Suprapubic skin (tissue), 4 donors: Measurements from ENCODE around the gene LPIN3. TPM values are rescaled to one million over a fixed set of nuclear protein-coding genes. Genes with fewer than 3 reads are reported as not detected.

Source experiments
- DNase-seq, 2 donors: peaks; one replicate each; pipeline ENCODE4 v3.0.0-alpha.2; 2019; ENCODE audit warnings: low spot score in 2 of 2
- H3K27ac ChIP-seq: fragments of 200-600 bp; sonication (generic); one replicate; pipeline ENCODE4 v1.5.1; 2019
- H3K27me3 ChIP-seq: fragments of 200-600 bp; sonication (generic); one replicate; pipeline ENCODE4 v1.5.1; 2019
- H3K36me3 ChIP-seq: fragments of 200-600 bp; sonication (generic); one replicate; pipeline ENCODE4 v1.5.1; 2019
- H3K4me1 ChIP-seq: fragments of 200-600 bp; sonication (generic); one replicate; pipeline ENCODE4 v1.5.1; 2019
- H3K4me3 ChIP-seq: fragments of 200-600 bp; sonication (generic); one replicate; pipeline ENCODE4 v1.5.1; 2019; ENCODE audit warnings: mild to moderate bottlenecking
- H3K9me3 ChIP-seq: fragments of 200-600 bp; sonication (generic); one replicate; pipeline ENCODE4 v1.5.1; 2019
- EP300 ChIP-seq: sonication (generic); formaldehyde crosslinking; IDR thresholded peaks from one replicate; pipeline ENCODE4 v1.6.1; 2017; ENCODE audit warnings: antibody characterized with exemption
- POLR2A ChIP-seq, 2 donors: fragments of 450-650 bp; IDR thresholded peaks; one replicate each; pipeline ENCODE4 v1.6.1; 2017; ENCODE audit warnings: antibody characterized with exemption in 2 of 2, mild to moderate bottlenecking in 2 of 2, moderate library complexity in 2 of 2
- POLR2AphosphoS5 ChIP-seq, 3 donors: sonication (generic); formaldehyde crosslinking; IDR thresholded peaks; one replicate each; pipeline ENCODE4 v1.6.1; 2017; ENCODE audit warnings: antibody characterized with exemption in 3 of 3
- WGBS: methylation state at CpG from one replicate; pipeline ENCODE4 v1.1.5; 2018; 5-methylcytosine and 5-hydroxymethylcytosine counted together
- total RNA-seq, 4 donors: library from RNA; depleted of rRNA; stranded (reverse); fragments of >200 nt; gene quantifications; one replicate each; pipeline ENCODE4 v1.1.0, GENCODE V29; 2016
- TF ChIP-seq, protein P1 (sequence below), 2 donors: fragments of 200-600 bp in 1 of 2; fragments of 450-650 bp in 1 of 2; sonication (generic) in 1 of 2; IDR thresholded peaks; one replicate each; pipeline ENCODE4 v1.5.1; 2016 to 2019; ENCODE audit warnings: antibody characterized with exemption in 2 of 2, mild to moderate bottlenecking in 1 of 2, moderate library complexity in 1 of 2

The LPIN3 gene
- total RNA-seq, 4 donors from 2014 or later = 74.6 to 213 (median 85.2) TPM

DNA sequence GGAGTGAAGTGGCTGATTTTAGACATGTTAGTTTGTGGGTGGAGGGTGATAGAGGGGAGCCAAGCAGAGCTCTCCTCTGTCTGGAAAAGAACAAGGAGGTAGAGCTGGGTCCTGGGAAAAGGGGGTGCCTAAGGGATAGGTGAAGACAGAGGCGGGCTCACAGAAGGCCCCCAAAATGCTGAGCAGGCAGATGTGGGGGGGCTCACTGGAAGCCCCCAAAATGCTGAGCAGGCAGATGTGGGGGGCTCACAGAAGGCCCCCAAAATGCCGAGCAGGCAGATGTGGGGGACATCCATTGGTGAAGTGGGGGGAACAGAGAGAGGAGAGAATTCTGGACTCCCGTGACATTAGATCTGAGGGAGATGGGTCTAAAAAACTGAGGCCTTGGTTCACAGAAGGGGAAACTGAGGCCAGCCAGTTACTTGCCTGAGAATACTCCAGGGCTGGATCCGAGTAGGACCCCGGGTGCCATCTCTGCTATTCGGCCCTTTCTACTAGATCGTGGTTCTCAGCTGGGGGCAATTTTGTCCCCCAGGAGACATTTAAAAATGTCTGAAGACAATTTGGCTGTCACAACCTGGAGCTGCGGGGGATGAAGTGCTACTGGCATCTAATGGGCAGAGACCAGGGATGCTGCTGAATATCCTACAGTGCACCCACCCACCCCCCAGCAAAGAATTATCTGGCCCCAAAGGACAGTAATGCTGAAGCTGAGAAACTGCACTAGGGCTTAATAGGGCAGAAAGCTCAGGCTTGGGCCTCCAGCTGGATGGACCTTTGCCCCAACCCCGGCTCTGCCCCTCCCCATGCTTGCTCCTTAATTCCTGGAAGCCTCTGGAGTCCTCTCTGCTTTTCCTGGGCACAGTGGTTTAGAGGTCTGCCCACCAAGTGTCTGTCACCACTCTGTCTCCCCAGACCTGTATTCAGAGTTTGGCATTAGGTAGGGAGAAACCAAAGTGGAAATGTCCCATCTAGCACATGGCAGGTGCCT lies 2.1 kb downstream of the LPIN3 start:
- TF ChIP-seq, protein P1, sequence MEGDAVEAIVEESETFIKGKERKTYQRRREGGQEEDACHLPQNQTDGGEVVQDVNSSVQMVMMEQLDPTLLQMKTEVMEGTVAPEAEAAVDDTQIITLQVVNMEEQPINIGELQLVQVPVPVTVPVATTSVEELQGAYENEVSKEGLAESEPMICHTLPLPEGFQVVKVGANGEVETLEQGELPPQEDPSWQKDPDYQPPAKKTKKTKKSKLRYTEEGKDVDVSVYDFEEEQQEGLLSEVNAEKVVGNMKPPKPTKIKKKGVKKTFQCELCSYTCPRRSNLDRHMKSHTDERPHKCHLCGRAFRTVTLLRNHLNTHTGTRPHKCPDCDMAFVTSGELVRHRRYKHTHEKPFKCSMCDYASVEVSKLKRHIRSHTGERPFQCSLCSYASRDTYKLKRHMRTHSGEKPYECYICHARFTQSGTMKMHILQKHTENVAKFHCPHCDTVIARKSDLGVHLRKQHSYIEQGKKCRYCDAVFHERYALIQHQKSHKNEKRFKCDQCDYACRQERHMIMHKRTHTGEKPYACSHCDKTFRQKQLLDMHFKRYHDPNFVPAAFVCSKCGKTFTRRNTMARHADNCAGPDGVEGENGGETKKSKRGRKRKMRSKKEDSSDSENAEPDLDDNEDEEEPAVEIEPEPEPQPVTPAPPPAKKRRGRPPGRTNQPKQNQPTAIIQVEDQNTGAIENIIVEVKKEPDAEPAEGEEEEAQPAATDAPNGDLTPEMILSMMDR (IDR thresholded peaks at IDR 0.05) = no peak
- no peak for TF ChIP-seq EP300
- no peak for TF ChIP-seq POLR2AphosphoS5 (IDR thresholded peaks at IDR 0.05)
- no peak for TF ChIP-seq POLR2A (IDR thresholded peaks at IDR 0.05)
- Histone ChIP-seq H3K36me3 (peaks cover 18% of the 10 kb centered on the region), H3K27ac (no peak overlapping the region), H3K4me3 (no peak overlapping the region), H3K4me1 (peaks cover 48% of the 10 kb centered on the region), H3K9me3 (no peaks in the 10 kb centered on the region), H3K27me3 (no peaks in the 10 kb centered on the region)
- WGBS = 89% methylated on average over 9 of the region's 9 CpGs
- DNase-seq = no peak

DNA sequence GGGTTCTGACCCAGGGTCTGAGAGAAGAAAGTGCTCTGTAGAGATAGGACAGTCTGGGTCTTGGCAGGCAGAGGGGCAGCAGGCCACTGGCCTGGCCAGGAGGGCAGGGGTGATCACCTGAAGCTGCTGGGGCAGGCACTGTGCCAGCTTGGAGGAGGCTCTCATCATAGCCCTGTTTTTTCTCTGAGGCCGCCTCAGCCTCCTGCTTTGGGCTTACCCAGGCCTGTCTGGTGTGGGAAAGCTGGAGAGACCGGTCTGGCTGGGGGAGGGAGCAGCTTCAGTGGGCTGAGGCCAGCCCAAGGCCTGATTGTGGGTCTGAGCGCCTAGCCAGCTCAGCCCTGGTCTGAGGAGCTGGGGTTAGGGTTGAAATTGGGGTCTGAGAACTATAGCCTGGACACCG lies 3.9 kb downstream of the LPIN3 start:
- Histone ChIP-seq H3K9me3 (no peaks in the 10 kb centered on the region), H3K4me3 (no peak overlapping the region), H3K36me3 (peaks cover 33% of the 10 kb centered on the region), H3K27me3 (no peaks in the 10 kb centered on the region), H3K4me1 (peaks cover 46% of the 10 kb centered on the region), H3K27ac (peak overlapping the region; percentile 65)
- WGBS = 57% methylated on average over 1 of the region's 4 CpGs
- TF ChIP-seq EP300 (no peak), POLR2AphosphoS5 (IDR thresholded peaks at IDR 0.05) (no peak), POLR2A (IDR thresholded peaks at IDR 0.05) (no peak)
- TF ChIP-seq, protein P1 (IDR thresholded peaks at IDR 0.05) = no peak
- no peak for DNase-seq

DNA sequence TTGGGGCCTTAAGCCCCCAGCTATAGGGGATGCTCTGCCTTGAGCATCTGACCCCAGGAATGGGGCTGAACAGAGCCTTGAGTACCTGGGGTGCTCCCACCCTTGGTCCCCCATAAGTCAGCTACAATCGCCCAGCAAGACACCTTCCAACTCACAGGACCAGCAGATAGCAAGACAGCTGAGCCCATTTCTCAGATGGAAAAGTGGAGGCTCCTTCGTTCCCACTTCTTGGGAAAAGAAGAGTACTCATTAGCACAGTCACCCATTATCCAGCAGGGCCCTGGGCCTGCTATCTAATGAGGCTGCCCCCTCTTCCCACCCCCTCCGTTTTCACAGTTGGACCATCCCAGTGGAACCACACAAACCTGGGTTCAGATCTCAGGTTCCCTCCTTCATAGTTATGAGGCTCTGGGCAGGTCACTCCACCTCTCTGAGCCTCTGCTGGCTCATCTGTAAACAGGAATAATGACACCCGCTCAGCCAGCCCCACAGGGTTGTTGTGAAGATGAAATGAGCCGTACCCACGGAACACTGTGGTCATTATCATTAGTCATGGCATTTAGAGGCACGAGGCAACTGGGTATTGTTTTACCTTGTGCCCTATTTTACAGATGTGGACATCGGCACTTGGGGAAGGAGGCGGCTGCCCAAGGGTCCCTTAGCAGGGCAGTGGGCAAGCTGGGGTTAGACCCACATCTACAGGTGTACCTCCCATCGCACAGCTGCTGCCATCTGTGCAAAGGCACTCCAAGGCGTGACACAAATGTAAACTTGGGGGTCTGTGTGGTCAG lies 4.5 kb downstream of the LPIN3 start:
- peak overlapping the region; percentile 65 for H3K27ac ChIP-seq
- no peaks in the 10 kb centered on the region for H3K9me3 ChIP-seq
- no peak for DNase-seq

DNA sequence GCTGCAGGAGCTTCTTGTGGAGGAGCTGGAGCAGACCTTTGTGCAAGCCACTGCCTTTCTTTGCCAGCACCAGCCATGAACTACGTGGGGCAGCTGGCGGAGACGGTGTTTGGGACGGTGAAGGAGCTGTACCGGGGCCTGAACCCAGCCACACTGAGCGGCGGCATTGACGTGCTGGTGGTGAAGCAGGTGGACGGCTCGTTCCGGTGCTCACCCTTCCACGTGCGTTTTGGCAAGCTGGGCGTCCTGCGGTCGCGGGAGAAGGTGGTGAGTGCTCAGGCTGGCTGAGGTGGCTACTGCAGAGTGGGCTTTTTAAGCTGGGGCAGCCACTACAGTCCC lies 5.1 kb downstream of the LPIN3 start:
- H3K27me3 ChIP-seq = no peaks in the 10 kb centered on the region
- TF ChIP-seq POLR2AphosphoS5 (IDR thresholded peaks at IDR 0.05) = no peak
- TF ChIP-seq, protein P1 (IDR thresholded peaks at IDR 0.05) = no peak
- peak overlapping the region; percentile 25 for H3K27ac ChIP-seq
- H3K4me1 ChIP-seq = peaks cover 34% of the 10 kb centered on the region
- 91% methylated on average over 16 of the region's 17 CpGs for WGBS
- H3K9me3 ChIP-seq = no peaks in the 10 kb centered on the region
- peaks cover 44% of the 10 kb centered on the region for H3K36me3 ChIP-seq
- H3K4me3 ChIP-seq = no peak overlapping the region
- DNase-seq = no peak

More for the DNA sequence above, 4.5 kb downstream of the LPIN3 start:
- TF ChIP-seq, protein P1 (IDR thresholded peaks at IDR 0.05) = no peak
- TF ChIP-seq EP300 (no peak), POLR2AphosphoS5 (IDR thresholded peaks at IDR 0.05) (no peak), POLR2A (IDR thresholded peaks at IDR 0.05) (no peak)
- Histone ChIP-seq H3K36me3 (peaks cover 40% of the 10 kb centered on the region), H3K27me3 (no peaks in the 10 kb centered on the region), H3K4me3 (no peak overlapping the region), H3K4me1 (peaks cover 39% of the 10 kb centered on the region)
- WGBS = 78% methylated on average over 11 of the region's 11 CpGs
